GM10266 (cell line): ENCODE data around the gene MAVS.

Experiments
- DNase-seq: peaks from one replicate; pipeline ENCODE4 v3.0.0; 2012; ENCODE audit errors: extremely low spot score
- CTCF ChIP-seq: IDR thresholded peaks from 2 replicates; pipeline ENCODE4 v1.5.1; 2012; ENCODE audit warnings: mild to moderate bottlenecking, low read depth; ENCODE audit not compliant: control insufficient read depth, insufficient read depth; ENCODE audit errors: missing control alignments

MAVS gene

GRCh38 chr20:3861191-3861590 is 14.6 kb downstream of the MAVS start:
- TF ChIP-seq CTCF = no peak
- no peak for DNase-seq

- DNase-seq = no peak
- TF ChIP-seq CTCF = no peak
Observed at GRCh38 chr20:3862333-3862732, 15.7 kb downstream of the MAVS start.

GRCh38 chr20:3863317-3863716 is 16.7 kb downstream of the MAVS start:
- no peak for TF ChIP-seq CTCF
- no peak for DNase-seq

GRCh38 chr20:3864518-3864917 is 17.9 kb downstream of the MAVS start:
- TF ChIP-seq CTCF = no peak
- DNase-seq = no peak

- TF ChIP-seq CTCF = no peak
- no peak for DNase-seq
Observed at GRCh38 chr20:3865152-3865886, 18.7 kb downstream of the MAVS start.

GRCh38 chr20:3865887-3866407 is 19.3 kb downstream of the MAVS start:
- no peak for TF ChIP-seq CTCF
- DNase-seq = no peak

GRCh38 chr20:3866464-3866863 is 19.8 kb downstream of the MAVS start:
- TF ChIP-seq CTCF = no peak
- no peak for DNase-seq
